Activated CD4-positive, alpha-beta T cell treated with anti-CD3 and anti-CD28 coated beads for 4 hours (primary cell): ENCODE data around the gene SIX1.

Source experiments
- DNase-seq, 2 donors: peaks; one replicate each; pipeline ENCODE4 v3.0.0-alpha.2; 2020

Gene SIX1

GRCh38 chr14:60641742-60642269, 7.5 kb downstream of the SIX1 start:
- DNase-seq: no peak

DNA sequence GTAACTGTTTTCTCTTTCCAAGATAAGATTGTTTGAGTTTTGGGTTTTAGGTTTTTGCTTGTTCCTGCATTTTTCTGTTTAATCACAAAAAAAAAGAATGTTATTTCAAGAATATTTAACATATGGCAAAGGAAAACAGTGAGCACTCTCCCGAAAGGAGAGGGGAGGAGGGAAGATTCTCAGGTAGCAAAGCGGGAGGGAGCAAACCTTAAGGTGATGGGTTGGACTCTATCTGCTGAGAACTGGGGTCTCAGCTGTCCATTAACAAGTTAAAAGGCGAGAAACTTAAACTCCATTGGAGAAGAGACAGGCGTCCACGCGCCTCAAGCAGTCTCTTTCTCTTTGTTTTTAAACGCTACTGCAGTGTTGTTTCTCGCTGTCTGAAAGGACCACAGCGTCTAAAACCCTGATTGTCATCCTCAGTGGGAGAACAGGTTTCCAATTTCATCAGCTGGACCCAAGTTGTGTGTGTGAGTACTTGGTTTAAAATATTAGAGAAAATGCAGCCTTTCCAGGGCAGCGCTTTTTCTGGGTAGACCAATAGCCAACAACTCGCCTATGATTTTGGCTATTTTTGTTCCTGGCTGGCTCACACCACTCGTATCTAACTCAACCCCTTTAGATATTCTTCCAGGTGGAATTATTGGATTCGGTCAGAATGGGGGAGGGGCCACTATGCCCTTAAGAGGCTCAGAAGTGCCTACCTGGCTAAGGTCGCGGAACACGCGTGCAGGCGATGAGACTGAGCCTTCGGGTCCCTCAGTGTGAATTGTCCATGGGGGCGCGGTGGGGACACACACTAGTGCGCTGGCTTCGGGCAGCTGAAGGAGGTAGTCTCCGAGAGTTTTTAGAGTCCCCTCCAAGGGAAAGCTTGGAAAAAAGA, 8.2 kb downstream of the SIX1 start:
- DNase-seq: no peak

GRCh38 chr14:60639674-60640073, 9.6 kb downstream of the SIX1 start:
- DNase-seq: no peak

- DNase-seq: no peak
These were observed 11.6 kb downstream of the SIX1 start for GRCh38 chr14:60637479-60638315.

DNA sequence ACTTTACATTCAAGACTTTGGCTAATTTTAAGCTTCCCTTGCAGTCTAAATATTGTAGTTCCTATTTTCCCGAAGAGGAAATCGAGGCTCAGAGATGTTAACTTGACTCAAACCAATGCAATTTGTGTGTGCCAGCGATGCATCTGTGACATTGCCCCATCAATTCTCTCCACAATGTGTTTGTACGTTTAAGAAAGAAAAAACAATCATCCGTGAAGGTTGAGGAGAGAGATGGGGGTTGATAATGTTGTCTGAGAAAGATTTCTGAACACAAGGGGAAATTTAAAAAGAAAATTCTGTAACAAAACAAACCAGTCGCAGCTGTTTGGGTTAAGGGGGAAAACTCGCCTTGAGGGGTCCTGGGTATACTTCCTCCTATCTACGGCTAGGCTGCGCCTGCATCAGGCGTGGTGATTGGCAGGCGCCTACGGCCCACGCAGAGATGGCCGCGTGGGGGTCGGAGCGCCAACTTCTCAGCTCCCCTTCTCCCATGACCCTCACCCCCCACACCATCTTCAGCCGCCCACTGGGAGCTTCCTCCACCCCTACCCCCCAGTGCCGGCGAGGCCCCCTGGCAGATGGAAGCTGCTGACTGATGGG, 12.3 kb downstream of the SIX1 start:
- DNase-seq: no peak

GRCh38 chr14:60634153-60634552, 15.1 kb downstream of the SIX1 start:
- DNase-seq: no peak

GRCh38 chr14:60632777-60633176, 16.5 kb downstream of the SIX1 start:
- DNase-seq: no peak

- no peak for DNase-seq
These were observed 17.0 kb downstream of the SIX1 start for GRCh38 chr14:60632257-60632656.

DNA sequence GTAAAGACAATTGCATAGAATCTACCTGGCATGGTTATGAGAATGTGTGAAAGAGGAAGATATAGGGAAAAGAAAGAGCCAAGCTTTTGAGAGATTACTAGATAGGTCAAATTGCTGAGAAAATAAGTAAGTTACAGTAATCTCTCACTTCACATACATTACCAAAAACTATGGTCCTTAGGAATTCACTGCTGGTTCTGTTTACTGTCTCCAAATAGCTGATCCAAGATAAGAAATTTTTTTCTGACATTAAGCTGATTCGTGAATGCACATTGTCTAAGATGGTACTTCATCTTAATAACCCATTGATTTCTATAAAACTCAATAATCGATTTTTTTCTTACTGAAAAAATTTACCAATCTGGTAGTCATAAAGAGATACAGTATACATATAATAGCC, 17.4 kb downstream of the SIX1 start:
- no peak for DNase-seq

GRCh38 chr14:60630129-60630528, 19.1 kb downstream of the SIX1 start:
- no peak for DNase-seq

DNA sequence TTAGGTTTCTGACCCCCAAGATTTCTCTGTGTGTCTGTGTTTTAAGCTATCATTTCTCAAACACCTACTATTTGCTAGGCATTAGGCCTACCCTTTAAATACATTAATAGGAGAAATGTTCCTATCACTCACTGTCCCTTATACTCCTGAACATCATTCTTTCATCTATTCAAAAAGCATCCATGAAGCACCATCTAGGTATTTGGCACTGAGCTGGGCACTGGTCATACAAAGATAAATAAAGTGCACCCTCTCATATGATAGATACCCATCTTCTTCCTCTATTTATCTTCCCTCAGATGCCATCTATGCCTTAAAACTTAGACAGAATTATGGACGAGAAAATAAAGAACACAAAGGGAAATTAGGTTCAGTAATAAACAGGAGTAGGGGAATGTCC, 20.4 kb downstream of the SIX1 start:
- DNase-seq: no peak

- no peak for DNase-seq
These were observed 26.4 kb downstream of the SIX1 start for GRCh38 chr14:60622917-60623257.

DNA sequence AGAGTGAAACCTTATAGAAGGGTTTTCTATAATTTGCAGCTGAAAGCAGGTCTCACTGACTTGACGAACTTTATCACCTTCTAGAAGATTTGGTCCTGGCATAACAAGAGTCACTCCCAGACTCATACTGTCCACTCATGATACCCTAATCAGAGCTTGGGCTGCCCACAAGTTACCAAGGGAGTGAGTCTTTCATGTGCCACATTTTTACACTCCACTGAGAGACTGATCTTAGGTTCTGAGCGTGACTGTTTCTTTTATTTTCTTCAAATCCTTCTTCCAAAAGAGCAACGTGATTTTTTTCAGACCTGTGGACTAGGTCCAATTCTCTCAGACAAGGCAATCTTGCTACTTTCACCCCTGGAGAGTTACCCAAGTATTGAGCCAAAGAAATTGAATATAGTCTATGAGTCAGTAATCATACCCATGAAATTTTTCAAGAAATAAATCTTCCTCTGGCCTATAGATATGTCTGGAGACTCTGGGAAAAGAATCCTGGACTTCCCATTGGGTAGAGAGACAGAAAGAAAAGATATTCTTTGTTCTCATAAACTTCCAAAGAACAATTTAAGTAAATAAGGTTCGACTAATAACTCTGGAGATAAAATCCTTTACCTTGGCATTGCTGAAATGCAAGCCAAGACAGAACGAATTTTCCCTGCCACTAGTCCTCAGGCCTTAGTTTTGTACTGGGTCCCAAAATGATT, 26.9 kb downstream of the SIX1 start:
- DNase-seq: no peak

DNA sequence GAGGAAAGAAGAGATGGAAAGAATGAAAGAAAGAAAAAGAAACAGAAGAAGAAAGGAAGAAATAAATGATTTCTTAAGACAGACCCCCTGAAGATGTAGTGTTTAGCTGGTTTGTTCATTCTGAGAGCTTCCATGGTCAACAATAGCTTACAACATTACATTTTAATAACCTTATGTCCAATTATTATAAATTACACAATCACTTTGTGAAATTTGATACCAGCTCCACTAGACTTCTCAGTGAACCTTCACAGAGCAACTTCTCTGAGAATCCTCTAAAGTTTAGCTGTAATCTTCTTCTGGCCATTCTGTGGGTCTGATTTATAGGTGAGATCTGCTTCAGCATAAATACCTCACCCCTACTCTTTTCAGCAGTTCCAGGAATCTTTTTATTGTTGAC, 27.9 kb downstream of the SIX1 start:
- no peak for DNase-seq

DNA sequence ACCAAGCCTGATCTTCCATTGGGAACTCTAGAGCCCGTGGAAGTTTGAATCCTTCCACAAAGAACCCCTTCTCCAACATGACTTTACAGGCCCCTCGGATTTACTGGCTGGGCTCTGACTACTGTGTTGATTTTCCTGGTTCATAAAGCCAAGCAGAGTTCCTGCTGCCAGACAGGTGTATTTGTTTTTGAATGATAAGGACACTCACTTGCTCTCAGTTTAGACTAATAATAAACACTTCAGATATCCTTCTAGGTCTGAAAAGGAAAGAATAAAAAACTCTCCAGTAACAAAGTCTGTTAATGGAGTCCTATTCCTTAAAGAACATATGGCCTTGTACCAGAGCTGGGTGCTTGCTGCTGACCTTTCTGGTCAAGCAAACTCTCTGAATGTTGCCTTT, 31.0 kb downstream of the SIX1 start:
- no peak for DNase-seq

- DNase-seq: no peak
These were observed 32.8 kb downstream of the SIX1 start for GRCh38 chr14:60616461-60616959.

- no peak for DNase-seq
These were observed 47.0 kb downstream of the SIX1 start for GRCh38 chr14:60602291-60602690.

GRCh38 chr14:60599727-60600126, 49.5 kb downstream of the SIX1 start:
- no peak for DNase-seq

- no peak for DNase-seq
These were observed 53.1 kb downstream of the SIX1 start for GRCh38 chr14:60596139-60596538.

DNA sequence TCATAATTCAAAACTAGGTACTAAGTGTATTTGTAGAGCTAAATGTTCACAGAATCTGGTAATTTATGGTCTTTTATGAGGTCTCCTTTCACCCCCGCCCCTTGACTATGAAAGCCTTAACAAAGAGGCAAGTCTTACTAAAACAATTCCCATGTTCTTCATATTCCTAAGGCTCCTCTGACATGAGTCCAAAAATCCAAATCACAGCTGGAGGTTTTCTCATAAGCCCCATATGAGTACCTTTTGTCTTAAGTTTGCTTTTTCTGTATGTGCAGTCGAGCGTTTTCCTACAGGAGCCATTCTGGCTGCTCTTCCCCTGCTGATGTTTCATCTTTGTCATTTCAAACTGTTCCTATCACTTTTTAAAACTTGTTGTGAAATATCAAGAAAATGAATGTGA, 55.2 kb downstream of the SIX1 start:
- DNase-seq: no peak
